ENCODE data around the gene TTC17. TPM values are rescaled to one million over a fixed set of nuclear protein-coding genes. Genes with fewer than 3 reads are reported as not detected.

The TTC17 gene
- total and polyA plus RNA-seq, 9 of the 15 experiments (the other 6 are each of a cell fraction or from before 2014, with no cell fraction given): 19.7 to 99.1 (median 53.3) TPM

- ATAC-seq (no peak), FAIRE-seq (no peak), DNase-seq (ENCODE audit: extremely low read depth in 1 of 4, low spot score in 3 of 4) (no peak)
- Histone ChIP-seq H2AFZ (ENCODE audit: low read depth, low read length) (no peak overlapping the region), H3K4me2 (ENCODE audit: insufficient read depth, low read length) (no peak overlapping the region), H3K79me2 (ENCODE audit: control insufficient read depth, insufficient read depth, low read length) (no peaks in the 10 kb centered on the region), H3K9me1 (ENCODE audit: control insufficient read depth, insufficient read depth, low read length) (no peaks in the 10 kb centered on the region), H3K4me3 (no peak overlapping the region), H3K36me3 (ENCODE audit: control insufficient read depth, insufficient read depth, low read length) (no peaks in the 10 kb centered on the region), H3K27me3 (ENCODE audit: control insufficient read depth in 2 of 2, insufficient read depth in 2 of 2, low read length in 2 of 2) (peaks cover 9 to 50% of the 10 kb centered on the region in 2 experiments; a peak in 3 of 5 replicates), H3K9me3 (replicated peaks; ENCODE audit: control insufficient read depth, insufficient read depth, low read depth, low read length) (no peaks in the 10 kb centered on the region; the same call in 1 of the 2 replicates), H3K27ac (ENCODE audit: extremely low read depth, low read depth, low read length) (no peak overlapping the region), H4K20me1 (replicated peaks; ENCODE audit: control insufficient read depth, insufficient read depth, low read length) (no peaks in the 10 kb centered on the region), H3K9ac (ENCODE audit: insufficient read depth in 1 of 2, low read depth in 2 of 2, low read length in 2 of 2) (no peak overlapping the region), H3K4me1 (replicated peaks in 1 of 2; ENCODE audit: control insufficient read depth in 2 of 2, insufficient read depth in 2 of 2, low read length in 2 of 2) (no peaks in the 10 kb centered on the region)
- CTCF ChIA-PET (ENCODE audit: low intra/inter-chr PET ratio): no interaction called here
- POLR2A ChIA-PET: interaction anchor here (1.0 kb wide), 1 partner anchor 17 kb away, joined by 3 read pairs; no protein-coding TSS in a partner anchor
- intact Hi-C loops (cut with micrococcal nuclease): loop anchor here (10.0 kb wide), 1 partner anchor 297 kb away; no protein-coding TSS in a partner anchor
- in situ Hi-C loops (cut with MboI): no loop called here
- 0% methylated on average over 2 of the region's 2 CpGs for WGBS (ENCODE audit: insufficient coverage, low coverage, missing lambda C conversion rate)
- BruUV-seq (replicated peaks): no TSS peak
- TF ChIP-seq RBM34 (IDR thresholded peaks at IDR 0.05; ENCODE audit: borderline replicate concordance, insufficient read depth, low read length): no peak
- no peak for TF ChIP-seq ATF4 (CRISPR knock-in tag; IDR thresholded peaks at IDR 0.05)
- no peak for TF ChIP-seq MYC (IDR thresholded peaks at IDR 0.05; ENCODE audit: low read depth, low read length)
- no peak for TF ChIP-seq MYC (CRISPR knock-in tag; IDR thresholded peaks at IDR 0.05; ENCODE audit: borderline replicate concordance, low read depth)
- no peak for TF ChIP-seq ZBTB11 (CRISPR knock-in tag; IDR thresholded peaks at IDR 0.05)
- no peak for TF ChIP-seq TRIM24 (IDR thresholded peaks at IDR 0.05)
- TF ChIP-seq, protein P1, sequence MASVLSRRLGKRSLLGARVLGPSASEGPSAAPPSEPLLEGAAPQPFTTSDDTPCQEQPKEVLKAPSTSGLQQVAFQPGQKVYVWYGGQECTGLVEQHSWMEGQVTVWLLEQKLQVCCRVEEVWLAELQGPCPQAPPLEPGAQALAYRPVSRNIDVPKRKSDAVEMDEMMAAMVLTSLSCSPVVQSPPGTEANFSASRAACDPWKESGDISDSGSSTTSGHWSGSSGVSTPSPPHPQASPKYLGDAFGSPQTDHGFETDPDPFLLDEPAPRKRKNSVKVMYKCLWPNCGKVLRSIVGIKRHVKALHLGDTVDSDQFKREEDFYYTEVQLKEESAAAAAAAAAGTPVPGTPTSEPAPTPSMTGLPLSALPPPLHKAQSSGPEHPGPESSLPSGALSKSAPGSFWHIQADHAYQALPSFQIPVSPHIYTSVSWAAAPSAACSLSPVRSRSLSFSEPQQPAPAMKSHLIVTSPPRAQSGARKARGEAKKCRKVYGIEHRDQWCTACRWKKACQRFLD (CRISPR knock-in tag; IDR thresholded peaks at IDR 0.05): no peak
- TF ChIP-seq CREBBP (IDR thresholded peaks at IDR 0.05; ENCODE audit: low read depth, low read length): no peak
- TF ChIP-seq ZNF699 (CRISPR knock-in tag; IDR thresholded peaks at IDR 0.05; ENCODE audit: insufficient replicate concordance): no peak
- no peak for TF ChIP-seq NCOR1 (IDR thresholded peaks at IDR 0.05)
- no peak for TF ChIP-seq MTF1 (CRISPR knock-in tag; IDR thresholded peaks at IDR 0.05; ENCODE audit: borderline replicate concordance)
- TF ChIP-seq, protein P2, sequence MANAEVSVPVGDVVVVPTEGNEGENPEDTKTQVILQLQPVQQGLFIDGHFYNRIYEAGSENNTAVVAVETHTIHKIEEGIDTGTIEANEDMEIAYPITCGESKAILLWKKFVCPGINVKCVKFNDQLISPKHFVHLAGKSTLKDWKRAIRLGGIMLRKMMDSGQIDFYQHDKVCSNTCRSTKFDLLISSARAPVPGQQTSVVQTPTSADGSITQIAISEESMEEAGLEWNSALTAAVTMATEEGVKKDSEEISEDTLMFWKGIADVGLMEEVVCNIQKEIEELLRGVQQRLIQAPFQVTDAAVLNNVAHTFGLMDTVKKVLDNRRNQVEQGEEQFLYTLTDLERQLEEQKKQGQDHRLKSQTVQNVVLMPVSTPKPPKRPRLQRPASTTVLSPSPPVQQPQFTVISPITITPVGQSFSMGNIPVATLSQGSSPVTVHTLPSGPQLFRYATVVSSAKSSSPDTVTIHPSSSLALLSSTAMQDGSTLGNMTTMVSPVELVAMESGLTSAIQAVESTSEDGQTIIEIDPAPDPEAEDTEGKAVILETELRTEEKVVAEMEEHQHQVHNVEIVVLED (CRISPR knock-in tag; IDR thresholded peaks at IDR 0.05): no peak
- TF ChIP-seq PHTF2 (CRISPR knock-in tag; IDR thresholded peaks at IDR 0.05): no peak
- TF ChIP-seq NCOA6 (IDR thresholded peaks at IDR 0.05): no peak
Measured at GRCh38 chr11:43517518-43517917, 158.8 kb downstream of the TTC17 start.

Measured in K562 (cell line).